Testis (tissue), 3 donors: ENCODE measurements around the gene CCDC175. TPM values are rescaled to one million over a fixed set of nuclear protein-coding genes. Genes with fewer than 3 reads are reported as not detected.

ENCODE experiments used
- DNase-seq: peaks from one replicate; pipeline ENCODE4 v3.0.0-alpha.2; 2019
- H3K27ac ChIP-seq, 2 donors: fragments of 200-600 bp; sonication (generic); one replicate each; pipeline ENCODE4 v1.5.1; 2019
- H3K27me3 ChIP-seq: fragments of 200-600 bp; sonication (generic); one replicate; pipeline ENCODE4 v1.5.1; 2019
- H3K36me3 ChIP-seq: fragments of 200-600 bp; sonication (generic); one replicate; pipeline ENCODE4 v1.5.1; 2017; ENCODE audit warnings: low read depth; ENCODE audit errors: missing control alignments
- H3K4me1 ChIP-seq: fragments of 200-600 bp; sonication (generic); one replicate; pipeline ENCODE4 v1.5.1; 2019
- H3K4me3 ChIP-seq, 2 donors: fragments of 200-600 bp; sonication (generic); one replicate each; pipeline ENCODE4 v1.5.1; 2017 to 2019
- H3K9me3 ChIP-seq: fragments of 200-600 bp; sonication (generic); one replicate; pipeline ENCODE4 v1.5.1; 2017
- CTCF ChIP-seq, 3 experiments: fragments of 450-650 bp in 2 of 3; fragments of 200-600 bp in 1 of 3; sonication (generic) in 1 of 3; IDR thresholded peaks; one replicate each; pipeline ENCODE4 v1.5.1; 2016 to 2019; ENCODE audit warnings: antibody characterized with exemption in 3 of 3, mild to moderate bottlenecking in 2 of 3, moderate library complexity in 1 of 3
- POLR2A ChIP-seq: fragments of 450-650 bp; IDR thresholded peaks from one replicate; pipeline ENCODE4 v1.6.1; 2017; ENCODE audit warnings: antibody characterized with exemption, mild to moderate bottlenecking, moderate library complexity
- WGBS, 2 donors: methylation state at CpG; one replicate each; pipeline ENCODE4 v1.1.5; 2018; 5-methylcytosine and 5-hydroxymethylcytosine counted together
- intact Hi-C: fragments of 100-400 bp; cut with DNase I; formaldehyde crosslinking; loops from one replicate; pipeline ENCODE4 v1.15.1; 2023; ENCODE audit warnings: low total_unique reads
- polyA plus RNA-seq: library from polyadenylated mRNA; stranded (reverse); fragments of 350-450 nt; fragmentation: Illumina TruSeq; extraction: RNeasy Lipid Tissue Mini Kit (QIAGEN cat#74804); gene quantifications from one replicate; pipeline ENCODE4 v1.2.3, GENCODE V29; 2014; ENCODE audit warnings: low read depth, low replicate concordance; ENCODE audit not compliant: insufficient read depth
- total RNA-seq, 2 donors: library from RNA; depleted of rRNA; stranded (reverse); fragments of >200 nt; gene quantifications; one replicate each; pipeline ENCODE4 v1.2.3, GENCODE V29; 2016

CCDC175 gene
- total and polyA plus RNA-seq, 3 donors from 2014 or later: 1.3 to 9.8 (median 1.4) TPM

- Histone ChIP-seq H3K36me3 (no peaks in the 10 kb centered on the region), H3K27me3 (no peaks in the 10 kb centered on the region), H3K9me3 (no peaks in the 10 kb centered on the region), H3K27ac (no peak overlapping the region), H3K4me1 (no peaks in the 10 kb centered on the region), H3K4me3 (no peak overlapping the region)
- intact Hi-C loops: no loop called here
- no peak for DNase-seq
- 97 to 100% methylated on average over 2 of the region's 2 CpGs for WGBS, 2 donors
- TF ChIP-seq CTCF (IDR thresholded peaks at IDR 0.05) (no peak), POLR2A (no peak)
Measured at GRCh38 chr14:59600211-59600945, 23.8 kb upstream of the CCDC175 start.

GRCh38 chr14:59595071-59595470 lies 18.5 kb upstream of the CCDC175 start:
- Histone ChIP-seq H3K4me1 (no peaks in the 10 kb centered on the region), H3K27me3 (no peaks in the 10 kb centered on the region), H3K27ac (no peak overlapping the region), H3K36me3 (no peaks in the 10 kb centered on the region), H3K9me3 (no peaks in the 10 kb centered on the region), H3K4me3 (no peak overlapping the region)
- 90 to 91% methylated on average over 6 of the region's 6 CpGs for WGBS, 2 donors
- TF ChIP-seq CTCF (IDR thresholded peaks at IDR 0.05) (no peak), POLR2A (no peak)
- DNase-seq: no peak
- intact Hi-C loops: no loop called here

- intact Hi-C loops: no loop called here
- no peak for DNase-seq
- WGBS, 2 donors: 82 to 86% methylated on average over 5 of the region's 5 CpGs
Measured at GRCh38 chr14:59591641-59592370, 15.2 kb upstream of the CCDC175 start.

GRCh38 chr14:59588101-59588500 lies 11.5 kb upstream of the CCDC175 start:
- TF ChIP-seq CTCF (IDR thresholded peaks at IDR 0.05): no peak
- TF ChIP-seq POLR2A: no peak
- Histone ChIP-seq H3K27ac (no peak overlapping the region), H3K27me3 (no peaks in the 10 kb centered on the region), H3K4me1 (peaks cover 4% of the 10 kb centered on the region), H3K4me3 (no peak overlapping the region), H3K36me3 (no peaks in the 10 kb centered on the region), H3K9me3 (no peaks in the 10 kb centered on the region)
- 64 to 77% methylated on average over 3 of the region's 3 CpGs for WGBS, 2 donors
- no peak for DNase-seq
- intact Hi-C loops: no loop called here

More at GRCh38 chr14:59591641-59592370, 15.2 kb upstream of the CCDC175 start:
- no peak for TF ChIP-seq POLR2A
- no peak for TF ChIP-seq CTCF (IDR thresholded peaks at IDR 0.05)
- Histone ChIP-seq H3K36me3 (no peaks in the 10 kb centered on the region), H3K27ac (no peak overlapping the region), H3K27me3 (no peaks in the 10 kb centered on the region), H3K9me3 (no peaks in the 10 kb centered on the region), H3K4me1 (no peaks in the 10 kb centered on the region), H3K4me3 (no peak overlapping the region)
